Mucosa of rectum (tissue), 2 donors: ENCODE data around the gene INPP1.
"Not testable (repeated sequence)": the region's sequence is repeated elsewhere in the genome, so short reads cannot be mapped to it uniquely, and the experiment has no call there.

Experiments
- H3K27ac ChIP-seq, 2 donors: one replicate each; pipeline ENCODE4 v1.7.0; 2013; ENCODE audit warnings: inconsistent platforms in 2 of 2, low read depth in 2 of 2, low read length in 2 of 2
- H3K27me3 ChIP-seq, 2 donors: one replicate each; pipeline ENCODE4 v1.7.0; 2013; ENCODE audit warnings: low read length in 2 of 2; ENCODE audit not compliant: control insufficient read depth in 2 of 2, insufficient read depth in 2 of 2
- H3K36me3 ChIP-seq, 2 donors: one replicate each; pipeline ENCODE4 v1.7.0; 2013; ENCODE audit warnings: low read length in 2 of 2; ENCODE audit not compliant: control insufficient read depth in 2 of 2, insufficient read depth in 2 of 2
- H3K4me1 ChIP-seq, 2 donors: one replicate each; pipeline ENCODE4 v1.7.0; 2013; ENCODE audit warnings: low read length in 2 of 2, mild to moderate bottlenecking in 1 of 2; ENCODE audit not compliant: control insufficient read depth in 2 of 2, insufficient read depth in 2 of 2
- H3K4me3 ChIP-seq, 2 donors: one replicate each; pipeline ENCODE4 v1.7.0; 2013; ENCODE audit warnings: low read length in 2 of 2
- H3K9ac ChIP-seq, 2 donors: one replicate each; pipeline ENCODE4 v1.7.0; 2013; ENCODE audit warnings: low read length in 2 of 2, low read depth in 1 of 2, mild to moderate bottlenecking in 1 of 2
- H3K9me3 ChIP-seq, 2 donors: one replicate each; pipeline ENCODE4 v1.7.0; 2013; ENCODE audit warnings: low read length in 2 of 2; ENCODE audit not compliant: control insufficient read depth in 2 of 2
- donor health status: healthy.
- donor health status: Normal muscosa, but diverticular disease.

INPP1 gene, protein sequence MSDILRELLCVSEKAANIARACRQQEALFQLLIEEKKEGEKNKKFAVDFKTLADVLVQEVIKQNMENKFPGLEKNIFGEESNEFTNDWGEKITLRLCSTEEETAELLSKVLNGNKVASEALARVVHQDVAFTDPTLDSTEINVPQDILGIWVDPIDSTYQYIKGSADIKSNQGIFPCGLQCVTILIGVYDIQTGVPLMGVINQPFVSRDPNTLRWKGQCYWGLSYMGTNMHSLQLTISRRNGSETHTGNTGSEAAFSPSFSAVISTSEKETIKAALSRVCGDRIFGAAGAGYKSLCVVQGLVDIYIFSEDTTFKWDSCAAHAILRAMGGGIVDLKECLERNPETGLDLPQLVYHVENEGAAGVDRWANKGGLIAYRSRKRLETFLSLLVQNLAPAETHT

DNA sequence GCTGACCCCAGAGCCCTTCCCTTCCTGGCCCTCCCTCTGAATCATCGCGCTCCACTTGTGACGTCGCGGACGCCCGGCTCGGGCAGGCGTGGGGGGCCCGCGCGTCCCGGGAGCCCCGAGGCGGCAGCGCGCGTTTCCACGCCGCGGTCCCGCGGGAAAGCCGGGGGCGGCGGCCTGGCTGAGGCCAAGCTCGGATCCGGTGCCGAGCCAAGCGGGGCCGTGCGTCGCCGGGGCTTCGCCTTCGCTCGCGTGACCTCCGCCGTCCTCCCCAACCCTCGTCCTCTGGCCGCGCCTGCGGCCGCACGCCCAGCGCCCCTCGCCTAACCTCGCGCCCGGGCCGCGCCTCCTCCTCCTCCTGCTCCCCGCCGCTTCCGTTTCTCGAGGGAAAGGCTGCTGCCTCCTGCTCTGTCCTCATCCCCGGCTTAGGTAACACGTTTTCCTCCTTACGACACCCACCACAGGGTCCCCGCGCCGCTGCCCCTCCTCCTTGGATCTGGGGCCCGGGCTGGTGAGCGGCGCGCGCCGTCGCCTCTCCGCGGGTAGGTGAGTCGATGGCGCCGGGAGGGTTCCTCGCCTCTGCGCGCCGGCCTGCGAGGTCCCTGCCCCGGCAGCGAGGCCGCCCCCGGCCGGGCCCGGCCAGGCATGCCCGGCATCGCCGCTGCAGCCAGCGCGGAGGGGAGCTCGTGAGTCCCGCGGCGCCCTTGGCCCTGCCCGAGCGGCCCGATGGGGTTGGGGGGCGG is at the start of gene INPP1:
Gene INPP1 (plus strand): TSS at position 54 of the 740 bp plus-strand sequence. CDS start 16,514 bp downstream, outside the sequence.
- H3K27me3 ChIP-seq, result no peaks in the 10 kb centered on the region

DNA sequence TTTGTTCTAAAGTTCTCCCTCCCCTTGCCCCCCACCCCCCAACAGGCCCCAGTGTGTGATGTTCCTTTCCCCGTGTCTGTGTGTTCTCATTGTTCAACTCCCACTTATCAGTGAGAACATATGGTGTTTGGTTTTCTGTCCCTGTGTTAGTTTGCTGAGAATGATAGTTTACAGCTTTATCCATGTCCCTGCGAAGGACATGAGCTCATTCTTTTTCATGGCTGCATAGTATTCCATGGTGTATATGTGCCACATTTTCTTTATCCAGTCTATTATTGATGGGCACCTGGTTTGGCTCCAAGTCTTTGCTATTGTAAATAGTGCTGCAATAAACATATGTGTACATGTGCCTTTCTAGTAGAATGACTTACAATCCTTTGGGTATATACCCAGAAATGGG is 45.5 kb upstream of the INPP1 start:
- H3K36me3 ChIP-seq, H3K9me3 ChIP-seq, H3K9ac ChIP-seq, H3K27ac ChIP-seq, H3K4me1 ChIP-seq, H3K4me3 ChIP-seq, H3K27me3 ChIP-seq: not testable (repeated sequence)

More for the DNA sequence above, at the start of gene INPP1:
- Histone ChIP-seq H3K4me3 (peak within 1 kb of the TSS; percentile 82), H3K36me3 (no peaks in the 10 kb centered on the region), H3K9ac (peak within 1 kb of the TSS; percentile 76 to 79), H3K4me1 (peaks cover 2 to 3% of the 10 kb centered on the region in 2 donors), H3K27ac (peak within 1 kb of the TSS; percentile 86 to 89), H3K9me3 (no peaks in the 10 kb centered on the region)

DNA sequence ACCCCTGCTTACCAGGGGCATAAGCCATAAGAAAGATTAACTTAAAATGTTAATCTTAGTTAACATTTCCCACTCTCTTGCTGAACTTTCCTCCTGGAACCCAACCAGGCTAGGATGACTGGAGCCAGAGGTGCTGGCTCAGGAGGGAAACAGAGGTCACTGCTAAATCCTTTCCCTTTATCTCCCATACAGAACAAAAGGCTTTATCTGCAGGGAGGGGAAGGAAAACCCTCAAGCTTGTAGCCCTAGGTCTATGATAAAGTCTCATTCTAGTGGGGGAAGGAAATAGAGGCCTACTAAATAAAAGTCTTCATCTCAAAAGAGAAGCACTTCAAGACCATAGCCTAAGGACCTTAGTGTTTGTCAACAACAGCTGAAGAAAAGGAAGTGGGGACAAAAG is 42.4 kb upstream of the INPP1 start:
- no peaks in the 10 kb centered on the region for H3K4me1 ChIP-seq
- H3K9ac ChIP-seq, result no peak overlapping the region
- H3K4me3 ChIP-seq, result no peak overlapping the region
- peaks cover 4% of the 10 kb centered on the region in 2 donors for H3K36me3 ChIP-seq
- no peak overlapping the region for H3K27ac ChIP-seq
- no peaks in the 10 kb centered on the region for H3K9me3 ChIP-seq
- no peaks in the 10 kb centered on the region for H3K27me3 ChIP-seq

DNA sequence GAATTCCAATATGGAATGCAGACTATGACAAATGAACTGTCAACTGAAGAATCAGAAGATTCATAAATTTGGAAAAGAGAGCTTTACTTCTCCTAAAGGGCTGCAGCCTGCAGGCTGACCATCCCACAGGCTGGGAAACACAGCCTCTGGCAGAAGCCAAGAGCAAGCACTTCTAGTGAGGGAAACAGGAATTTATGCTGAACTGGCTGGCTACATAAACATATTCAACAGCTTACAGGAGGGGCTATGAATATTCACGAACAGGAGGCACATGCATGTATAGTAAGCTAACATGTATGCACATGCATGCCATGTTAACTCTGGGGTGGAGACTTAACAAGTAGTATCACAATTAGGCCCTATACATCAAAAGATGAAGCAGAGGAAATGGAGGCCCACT is 41.3 kb upstream of the INPP1 start:
- Histone ChIP-seq H3K36me3 (peaks cover 0 to 8% of the 10 kb centered on the region in 2 donors), H3K27ac (no peak overlapping the region), H3K4me3 (no peak overlapping the region), H3K9me3 (no peaks in the 10 kb centered on the region), H3K4me1 (no peaks in the 10 kb centered on the region), H3K27me3 (no peaks in the 10 kb centered on the region), H3K9ac (no peak overlapping the region)

DNA sequence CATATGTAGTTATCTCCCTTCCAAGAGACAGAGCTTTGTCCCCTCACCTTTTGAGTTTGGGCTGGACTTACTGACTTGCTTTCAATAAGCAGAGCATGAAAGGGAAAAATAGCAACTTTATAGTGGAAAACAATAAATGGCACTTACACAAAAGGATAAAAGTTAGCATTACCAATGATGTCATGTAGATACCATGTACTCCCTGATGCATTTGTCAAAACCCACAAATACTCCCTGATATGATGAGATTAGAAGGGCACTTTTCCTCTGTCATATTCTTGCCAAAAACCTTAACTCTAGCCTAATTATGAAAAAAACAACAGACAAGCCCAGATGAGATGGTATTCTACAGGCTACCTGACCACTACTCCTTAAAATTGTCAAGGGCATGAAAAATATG is 39.7 kb upstream of the INPP1 start:
- peaks cover 0 to 11% of the 10 kb centered on the region in 2 donors for H3K36me3 ChIP-seq
- no peak overlapping the region for H3K4me3 ChIP-seq
- no peaks in the 10 kb centered on the region for H3K9me3 ChIP-seq
- no peak overlapping the region for H3K27ac ChIP-seq
- H3K9ac ChIP-seq, result no peak overlapping the region
- no peaks in the 10 kb centered on the region for H3K27me3 ChIP-seq
- no peaks in the 10 kb centered on the region for H3K4me1 ChIP-seq

DNA sequence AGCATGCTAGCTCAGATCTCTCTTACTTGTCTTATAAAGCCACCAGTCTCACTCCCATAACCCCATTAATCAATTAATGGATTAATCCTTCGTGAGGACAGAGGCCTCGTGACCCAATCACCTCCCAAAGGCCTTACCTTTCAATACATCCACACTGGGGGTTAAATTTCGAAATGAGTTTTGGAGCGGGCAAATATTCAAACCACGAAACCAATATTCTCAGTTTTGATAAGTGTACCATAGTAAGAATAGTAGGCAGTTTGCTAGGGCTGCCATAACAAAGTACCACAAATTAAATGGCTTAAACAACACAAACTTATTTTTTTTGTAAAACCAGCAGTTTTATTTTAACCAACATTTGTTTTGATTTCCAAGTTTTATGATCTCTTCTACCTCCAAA is 39.0 kb upstream of the INPP1 start:
- Histone ChIP-seq H3K9ac (no peak overlapping the region), H3K27me3 (no peaks in the 10 kb centered on the region), H3K9me3 (no peaks in the 10 kb centered on the region), H3K27ac (no peak overlapping the region), H3K4me1 (no peaks in the 10 kb centered on the region), H3K36me3 (peaks cover 0 to 12% of the 10 kb centered on the region in 2 donors), H3K4me3 (no peak overlapping the region)

DNA sequence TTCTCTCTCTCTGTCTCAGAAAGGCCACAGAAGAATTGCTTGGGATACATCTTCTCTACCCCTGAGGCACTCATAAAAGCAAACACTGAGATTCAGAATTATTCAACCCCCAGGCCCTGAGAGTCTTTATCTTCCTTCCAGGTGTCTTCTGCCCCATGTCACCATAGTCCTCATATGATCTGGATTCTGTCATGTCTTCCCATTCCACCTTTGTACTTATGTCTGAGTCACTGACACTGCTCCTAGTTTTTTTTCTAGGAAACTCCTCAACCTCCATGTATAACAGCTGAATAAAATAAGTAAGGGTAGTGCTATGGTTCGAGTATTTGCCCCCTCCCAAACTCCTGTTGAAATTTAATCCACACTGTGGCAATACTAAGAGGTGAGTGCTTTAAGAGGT is 35.4 kb upstream of the INPP1 start:
- no peak overlapping the region for H3K9ac ChIP-seq
- H3K4me1 ChIP-seq, result peaks cover 0 to 10% of the 10 kb centered on the region in 2 donors
- peaks cover 0 to 12% of the 10 kb centered on the region in 2 donors for H3K36me3 ChIP-seq
- H3K27ac ChIP-seq, result no peak overlapping the region
- H3K4me3 ChIP-seq, result no peak overlapping the region
- H3K27me3 ChIP-seq, result no peaks in the 10 kb centered on the region
- H3K9me3 ChIP-seq, result no peaks in the 10 kb centered on the region

DNA sequence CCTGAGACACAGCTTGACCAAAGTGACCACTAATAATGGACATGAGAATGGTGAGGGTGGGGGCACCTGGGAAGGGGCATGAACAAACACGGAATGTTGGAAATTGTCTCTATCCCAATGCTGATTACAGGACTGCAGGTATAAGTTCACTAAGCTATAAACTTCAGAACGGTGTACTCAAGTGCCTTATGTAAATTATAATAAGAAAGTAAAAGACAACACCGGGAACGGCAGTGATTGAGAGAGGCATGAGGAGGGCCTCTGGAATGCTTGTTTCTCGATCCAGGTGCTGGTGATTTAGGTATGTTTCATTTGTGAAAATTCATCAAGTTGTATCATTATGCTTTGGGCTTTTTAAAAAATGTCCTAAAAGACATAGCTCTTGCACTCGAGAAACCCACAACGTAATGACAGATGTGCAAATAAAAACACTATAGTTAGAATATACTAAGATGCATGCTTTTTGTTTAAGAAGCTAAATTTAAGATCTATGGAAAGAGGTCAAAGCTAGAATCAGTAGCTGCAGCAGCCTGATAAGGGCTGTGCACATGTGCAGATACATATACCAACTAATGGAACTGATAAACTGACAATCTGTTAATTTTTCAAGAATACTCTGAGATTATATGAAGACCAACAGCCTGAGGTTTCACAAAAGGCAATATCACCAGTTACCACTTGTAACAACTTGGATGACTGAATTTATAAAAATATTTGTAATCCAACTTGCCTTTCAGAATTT is 31.3 kb upstream of the INPP1 start:
- no peak overlapping the region for H3K27ac ChIP-seq
- no peaks in the 10 kb centered on the region for H3K9me3 ChIP-seq
- peaks cover 2 to 25% of the 10 kb centered on the region in 2 donors for H3K4me1 ChIP-seq
- no peak overlapping the region for H3K9ac ChIP-seq
- H3K4me3 ChIP-seq, result no peak overlapping the region
- peaks cover 0 to 8% of the 10 kb centered on the region in 2 donors for H3K36me3 ChIP-seq
- no peaks in the 10 kb centered on the region for H3K27me3 ChIP-seq

DNA sequence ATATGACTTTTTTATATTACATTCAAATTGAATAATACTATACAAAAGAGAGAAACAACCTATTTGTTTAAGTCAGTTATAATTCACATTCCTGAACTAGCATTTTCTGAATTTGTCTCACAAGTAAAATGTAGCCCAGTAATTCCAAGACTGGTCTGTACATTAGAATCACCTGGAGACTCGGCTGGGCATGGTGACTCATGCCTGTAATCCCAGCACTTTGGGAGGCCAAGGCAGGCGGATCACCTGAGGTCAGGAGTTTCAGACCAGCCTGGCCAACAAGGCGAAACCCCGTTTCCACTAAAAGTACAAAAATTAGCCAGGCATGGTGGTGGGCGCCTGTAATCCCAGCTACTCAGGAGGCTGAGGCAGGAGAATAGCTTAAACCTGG is 30.8 kb upstream of the INPP1 start:
- H3K27me3 ChIP-seq, H3K36me3 ChIP-seq, H3K9ac ChIP-seq, H3K4me3 ChIP-seq, H3K27ac ChIP-seq, H3K9me3 ChIP-seq: not testable (repeated sequence)
- peaks cover 2 to 25% of the 10 kb centered on the region in 2 donors for H3K4me1 ChIP-seq

DNA sequence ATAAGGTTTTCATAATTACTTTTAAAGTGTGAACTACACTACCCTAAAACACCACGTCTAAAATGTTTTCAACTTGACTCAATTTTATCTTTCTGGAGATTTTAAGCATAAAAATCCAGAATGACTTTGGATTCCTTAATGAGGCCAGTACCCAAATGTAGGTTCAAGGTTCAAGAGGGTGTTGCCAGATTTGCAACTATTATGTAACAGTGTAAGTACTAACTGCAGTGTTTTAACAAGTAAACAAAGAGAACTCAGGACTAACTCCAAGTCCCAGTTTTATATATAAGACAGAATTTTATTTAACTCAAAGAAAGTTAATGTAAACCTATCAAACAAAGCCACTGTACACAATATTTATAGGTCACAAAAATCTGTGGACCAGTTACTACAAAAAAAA is 29.5 kb upstream of the INPP1 start:
- Histone ChIP-seq H3K9me3 (no peaks in the 10 kb centered on the region), H3K4me1 (peaks cover 11 to 31% of the 10 kb centered on the region in 2 donors)

More for the DNA sequence above, 29.5 kb upstream of the INPP1 start:
- Histone ChIP-seq H3K36me3 (peaks cover 0 to 4% of the 10 kb centered on the region in 2 donors), H3K27me3 (no peaks in the 10 kb centered on the region), H3K9ac (no peak overlapping the region), H3K27ac (no peak overlapping the region), H3K4me3 (no peak overlapping the region)
